Keratinocyte (primary cell): ENCODE results near the gene ARRB1.

Experiments
- CTCF ChIP-seq, 3 experiments: IDR thresholded peaks in 1 of 3; conservative IDR thresholded peaks in 1 of 3; optimal IDR thresholded peaks in 1 of 3; 2 replicates in 2 of 3; 3 replicates in 1 of 3; pipeline versions ENCODE3 to v1.5.1; 2011; ENCODE audit warnings: low read length in 3 of 3, mild to moderate bottlenecking in 3 of 3, moderate library complexity in 2 of 3, control low read depth in 1 of 3, inconsistent platforms in 1 of 3; ENCODE audit not compliant: insufficient read depth in 2 of 3; ENCODE audit errors: extremely low read depth in 1 of 3
- EZH2 ChIP-seq: IDR thresholded peaks from one replicate; pipeline ENCODE4 v1.6.1; 2012; ENCODE audit warnings: inconsistent platforms, mild to moderate bottlenecking, low read length, moderate library complexity

GRCh38 chr11:75328426-75329277, 22.8 kb downstream of the ARRB1 start:
- peak; percentile 69 to 87 (median 73) for TF ChIP-seq CTCF (optimal IDR thresholded peaks at IDR 0.05 in 1 of 3, IDR thresholded peaks at IDR 0.05 in 1 of 3, conservative IDR thresholded peaks at IDR 0.05 in 1 of 3; ENCODE audit: extremely low read depth in 1 of 3, insufficient read depth in 2 of 3, low read length in 3 of 3)
- no peak for TF ChIP-seq EZH2
